Activated T-cell treated with anti-CD3 and anti-CD28 coated beads, Interleukin-2, amount 50 U/mL, for 72 hours (primary cell): Measurements from ENCODE around the gene KLHDC3. TPM values are rescaled to one million over a fixed set of nuclear protein-coding genes. Genes with fewer than 3 reads are reported as not detected.
"Not testable (repeated sequence)": the region's sequence is repeated elsewhere in the genome, so short reads cannot be mapped to it uniquely, and the experiment has no call there.

Experiments
- ATAC-seq, 2 donors: fragments of 150-1000 bp; cut with Tn5 transposase; replicated peaks in 1 of 2; 2 replicates each; pipeline ENCODE4 v1.10.0; 2021; ENCODE audit warnings: moderate library complexity in 2 of 2, mild to moderate bottlenecking in 1 of 2
- DNase-seq, 2 donors: peaks; one replicate each; pipeline ENCODE4 v3.0.0; 2021 to 2022; ENCODE audit warnings: mixed read lengths in 1 of 2
- H3K27ac Mint-ChIP-seq: one replicate; pipeline ENCODE4 v1.8.0; 2022; ENCODE audit warnings: mild to moderate bottlenecking, moderate library complexity, mixed read lengths
- H3K27me3 Mint-ChIP-seq: one replicate; pipeline ENCODE4 v1.8.0; 2022; ENCODE audit warnings: low read depth, mixed read lengths
- H3K36me3 Mint-ChIP-seq, 2 donors: one replicate each; pipeline ENCODE4 v1.8.0; 2022; ENCODE audit warnings: mixed read lengths in 2 of 2, mild to moderate bottlenecking in 1 of 2; ENCODE audit not compliant: insufficient read depth in 2 of 2
- H3K4me1 Mint-ChIP-seq: one replicate; pipeline ENCODE4 v1.8.0; 2022; ENCODE audit warnings: low read depth, mixed read lengths
- H3K4me3 Mint-ChIP-seq, 2 donors: one replicate each; pipeline ENCODE4 v1.8.0; 2022; ENCODE audit warnings: mild to moderate bottlenecking in 2 of 2, mixed read lengths in 2 of 2, moderate library complexity in 2 of 2
- H3K9me3 Mint-ChIP-seq, 2 donors: one replicate each; pipeline ENCODE4 v1.8.0; 2022; ENCODE audit warnings: mixed read lengths in 2 of 2
- total RNA-seq, 2 donors: library from RNA; stranded (reverse); gene quantifications; one replicate each; pipeline ENCODE4 v1.2.3, GENCODE V29; 2022

KLHDC3 gene
- total RNA-seq, 2 donors from 2014 or later, result 62.5 to 68.9 TPM

GRCh38 chr6:42978839-42979522 lies 35.1 kb upstream of the KLHDC3 start, which contains the start of gene PEX6:
Gene PEX6 (minus strand): TSS chr6:42979181. CDS start chr6:42979150, 31 bp downstream.
- Mint-ChIP-seq H3K4me1 (peaks cover 51% of the 10 kb centered on the region), H3K27me3 (no peaks in the 10 kb centered on the region), H3K4me3 (peak within 1 kb of the TSS; percentile 91 to 96), H3K9me3 (no peaks in the 10 kb centered on the region), H3K27ac (peak within 1 kb of the TSS; percentile 92), H3K36me3 (peaks cover 2 to 10% of the 10 kb centered on the region in 2 donors)
- DNase-seq (peak; percentile 94 to 97), ATAC-seq (peak; percentile 96)

GRCh38 chr6:42979523-42980177 lies 34.4 kb upstream of the KLHDC3 start:
- Mint-ChIP-seq H3K9me3 (no peaks in the 10 kb centered on the region), H3K4me1 (peaks cover 53% of the 10 kb centered on the region), H3K36me3 (peaks cover 2 to 10% of the 10 kb centered on the region in 2 donors), H3K27ac (peak overlapping the region; percentile 92), H3K4me3 (peak overlapping the region; percentile 91 to 96), H3K27me3 (no peaks in the 10 kb centered on the region)
- ATAC-seq (peak; percentile 33 to 36), DNase-seq (no peak)

DNA sequence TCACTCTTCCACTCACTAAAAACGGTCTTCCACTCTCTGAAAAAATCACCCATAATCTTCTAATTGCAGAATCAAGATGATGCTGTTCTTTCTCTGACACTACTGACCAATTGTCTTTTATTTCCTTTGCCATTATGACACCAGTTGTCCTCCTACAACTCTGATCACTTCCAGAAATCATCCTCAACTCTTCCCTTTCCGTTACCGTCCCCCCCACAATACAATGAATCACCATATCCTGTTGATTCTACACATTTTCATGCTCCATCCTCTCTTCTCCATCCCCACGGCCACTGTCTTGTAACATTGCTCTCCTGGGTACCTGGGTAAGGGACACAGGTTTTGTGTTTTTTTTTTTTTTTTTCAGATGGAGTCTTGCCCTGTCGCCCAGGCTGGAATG lies 32.2 kb upstream of the KLHDC3 start:
- peaks cover 49% of the 10 kb centered on the region for H3K4me1 Mint-ChIP-seq
- H3K36me3 Mint-ChIP-seq, result peaks cover 3 to 6% of the 10 kb centered on the region in 2 donors
- H3K27ac Mint-ChIP-seq, result peak overlapping the region; percentile 7
- H3K9me3 Mint-ChIP-seq, result no peaks in the 10 kb centered on the region
- H3K4me3 Mint-ChIP-seq, result no peak overlapping the region
- ATAC-seq (no peak), DNase-seq (no peak)
- H3K27me3 Mint-ChIP-seq, result no peaks in the 10 kb centered on the region

DNA sequence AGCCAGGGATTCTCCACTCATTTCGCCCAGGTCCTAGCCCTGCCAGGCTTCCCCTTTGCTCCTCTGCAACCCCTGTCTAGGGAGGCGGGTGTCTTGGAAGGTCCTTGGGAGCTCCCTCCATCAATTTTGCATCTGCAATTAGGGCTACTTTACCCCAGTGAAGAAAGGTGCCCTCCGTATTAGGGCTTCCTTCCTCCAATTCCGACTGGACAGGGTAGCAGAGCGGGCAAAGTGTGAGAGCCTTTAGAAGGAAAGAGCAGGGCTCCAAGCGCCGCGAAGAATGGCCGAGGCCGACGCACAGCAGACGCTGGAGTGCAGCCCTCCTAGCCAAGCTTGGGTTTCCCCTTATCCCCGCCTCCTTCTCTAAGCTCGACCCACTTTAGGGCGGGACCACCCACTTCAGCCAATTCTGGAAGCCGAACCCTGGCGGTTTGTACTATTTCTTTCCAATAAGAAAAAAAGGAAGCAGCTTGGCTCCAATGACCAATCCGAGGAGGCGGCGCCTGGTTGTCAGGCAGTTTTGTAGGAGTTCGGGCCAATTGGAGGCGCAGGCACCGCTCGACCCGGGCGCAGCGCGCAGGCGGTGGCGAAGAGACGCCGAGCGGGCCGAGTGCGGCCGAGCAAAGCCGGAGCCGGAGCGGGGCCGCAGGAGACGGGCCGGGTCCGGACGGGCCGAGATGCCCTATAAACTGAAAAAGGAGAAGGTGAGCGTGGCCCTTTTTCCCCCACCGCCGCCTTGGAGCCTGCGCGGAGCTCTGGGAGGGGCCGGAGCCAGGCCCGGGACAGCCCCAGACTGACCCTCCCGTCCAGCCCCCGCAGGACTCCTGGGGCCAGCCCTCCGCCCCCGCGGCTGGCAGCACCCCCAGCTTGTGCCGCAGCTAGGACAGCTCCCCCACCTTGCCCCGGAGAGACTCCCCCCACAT lies 29.8 kb upstream of the KLHDC3 start, which contains the start of gene PPP2R5D:
TSS of gene PPP2R5D (plus strand) at position 570 of the 923 bp plus-strand sequence. CDS start at position 678, 108 bp downstream.
- H3K27ac Mint-ChIP-seq, result peak within 1 kb of the TSS; percentile 71
- peak; percentile 92 to 94 for ATAC-seq
- H3K9me3 Mint-ChIP-seq, result no peaks in the 10 kb centered on the region
- H3K4me3 Mint-ChIP-seq, result peak within 1 kb of the TSS; percentile 81 to 99
- H3K27me3 Mint-ChIP-seq, result no peaks in the 10 kb centered on the region
- peaks cover 2 to 5% of the 10 kb centered on the region in 2 donors for H3K36me3 Mint-ChIP-seq
- peaks cover 52% of the 10 kb centered on the region for H3K4me1 Mint-ChIP-seq
- peak; percentile 96 to 98 for DNase-seq

GRCh38 chr6:42984924-42985475 lies 29.0 kb upstream of the KLHDC3 start:
- no peak for ATAC-seq
- Mint-ChIP-seq H3K4me1 (peaks cover 45% of the 10 kb centered on the region), H3K36me3 (peaks cover 2 to 5% of the 10 kb centered on the region in 2 donors), H3K27me3 (no peaks in the 10 kb centered on the region), H3K27ac (peak overlapping the region; percentile 26), H3K9me3 (no peaks in the 10 kb centered on the region), H3K4me3 (peak overlapping the region; percentile 81 to 99)
- DNase-seq, result peak in 1 of 2 donors; percentile 19

GRCh38 chr6:42987533-42988451 lies 26.3 kb upstream of the KLHDC3 start:
- ATAC-seq, result no peak
- Mint-ChIP-seq H3K36me3 (peaks cover 5% of the 10 kb centered on the region in 2 donors), H3K4me1 (peaks cover 43% of the 10 kb centered on the region), H3K27ac (no peak overlapping the region), H3K9me3 (no peaks in the 10 kb centered on the region), H3K4me3 (peak overlapping the region in 1 of 2 donors; percentile 81), H3K27me3 (no peaks in the 10 kb centered on the region)
- no peak for DNase-seq

DNA sequence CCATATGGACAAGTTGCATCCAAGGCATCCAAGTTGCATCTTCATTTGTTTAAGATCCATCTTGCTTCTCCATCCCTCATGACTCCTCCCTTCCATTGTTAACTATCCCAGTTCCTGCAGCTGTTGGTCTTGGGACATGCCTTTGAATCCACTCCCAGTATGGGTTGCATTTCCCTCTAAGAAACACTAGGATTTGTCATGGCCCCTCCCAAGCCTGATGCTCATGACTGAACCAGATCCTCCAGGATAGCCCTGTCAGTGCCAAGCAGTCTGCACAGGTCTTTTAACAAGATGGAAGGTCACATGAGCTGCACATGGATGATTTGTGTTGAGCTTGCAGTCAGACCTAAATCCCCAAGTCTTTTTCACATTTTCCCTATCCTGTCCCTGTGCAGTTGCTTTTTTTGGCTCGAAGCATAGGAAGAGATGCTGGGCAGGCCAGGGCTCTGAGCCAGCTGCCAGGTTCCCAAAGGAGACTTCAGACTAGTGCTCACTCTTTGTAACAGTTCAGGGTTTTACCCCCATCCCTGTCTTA lies 25.5 kb upstream of the KLHDC3 start:
- Mint-ChIP-seq H3K9me3 (no peaks in the 10 kb centered on the region), H3K27me3 (no peaks in the 10 kb centered on the region), H3K36me3 (peaks cover 5% of the 10 kb centered on the region in 2 donors), H3K4me1 (peaks cover 43% of the 10 kb centered on the region), H3K4me3 (no peak overlapping the region), H3K27ac (no peak overlapping the region)
- DNase-seq (no peak), ATAC-seq (no peak)

DNA sequence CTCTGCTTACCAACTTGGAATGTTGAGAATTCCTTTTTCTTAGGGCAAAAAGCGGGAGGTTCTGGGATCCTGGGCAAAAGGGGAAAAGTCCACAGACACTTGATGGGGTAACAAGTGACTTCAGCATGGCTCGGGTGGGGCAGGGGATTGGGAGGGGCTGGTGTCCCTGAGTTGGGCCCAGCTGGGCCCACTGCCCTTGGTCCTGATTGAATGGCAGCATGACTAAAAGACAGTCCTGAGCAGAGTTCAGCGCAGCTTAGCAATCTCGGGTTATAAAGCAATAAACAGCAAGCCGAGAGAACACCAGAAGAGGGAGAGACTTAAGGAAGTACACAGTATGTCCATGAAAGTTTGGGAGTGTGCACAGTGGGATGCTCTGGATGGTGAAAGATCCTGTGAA lies 24.1 kb upstream of the KLHDC3 start:
- ATAC-seq (no peak), DNase-seq (no peak)
- no peaks in the 10 kb centered on the region for H3K27me3 Mint-ChIP-seq
- H3K9me3 Mint-ChIP-seq, result no peaks in the 10 kb centered on the region
- no peak overlapping the region for H3K4me3 Mint-ChIP-seq
- H3K4me1 Mint-ChIP-seq, result peaks cover 43% of the 10 kb centered on the region
- peaks cover 5% of the 10 kb centered on the region in 2 donors for H3K36me3 Mint-ChIP-seq
- no peak overlapping the region for H3K27ac Mint-ChIP-seq

DNA sequence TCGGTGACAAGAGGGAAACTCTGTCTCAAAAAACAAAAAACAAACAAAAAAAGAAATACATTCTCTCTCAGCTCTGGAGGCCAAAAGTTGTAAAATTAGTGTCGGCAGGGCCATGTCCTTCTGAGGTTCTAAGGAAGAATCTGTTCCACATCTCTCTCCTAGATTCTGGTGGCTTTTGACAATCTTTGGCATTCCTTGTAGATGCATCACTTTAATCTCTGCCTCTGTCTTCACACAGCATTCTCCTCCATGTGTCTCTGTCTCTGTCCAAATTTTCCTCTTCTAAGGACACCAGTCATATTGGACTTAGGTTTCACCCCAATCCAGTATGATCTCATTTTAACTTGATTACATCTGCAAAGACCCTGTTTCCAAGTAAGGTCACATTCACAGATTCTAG lies 20.6 kb upstream of the KLHDC3 start:
- H3K36me3 Mint-ChIP-seq, result peaks cover 0 to 3% of the 10 kb centered on the region in 2 donors
- no peaks in the 10 kb centered on the region for H3K9me3 Mint-ChIP-seq
- no peak overlapping the region for H3K27ac Mint-ChIP-seq
- peaks cover 16% of the 10 kb centered on the region for H3K4me1 Mint-ChIP-seq
- no peak overlapping the region for H3K4me3 Mint-ChIP-seq
- DNase-seq (no peak), ATAC-seq (no peak)
- H3K27me3 Mint-ChIP-seq, result no peaks in the 10 kb centered on the region

- no peak overlapping the region for H3K27ac Mint-ChIP-seq
- H3K4me3 Mint-ChIP-seq, result no peak overlapping the region
- H3K4me1 Mint-ChIP-seq, result peaks cover 13% of the 10 kb centered on the region
- H3K9me3 Mint-ChIP-seq, result no peaks in the 10 kb centered on the region
- no peaks in the 10 kb centered on the region for H3K27me3 Mint-ChIP-seq
- DNase-seq, result no peak
- ATAC-seq, result no peak
- no peaks in the 10 kb centered on the region for H3K36me3 Mint-ChIP-seq
These were observed 17.5 kb upstream of the KLHDC3 start for GRCh38 chr6:42996513-42996912.

- H3K4me1 Mint-ChIP-seq, result peaks cover 13% of the 10 kb centered on the region
- not testable (repeated sequence) for ATAC-seq, DNase-seq, H3K27ac Mint-ChIP-seq, H3K9me3 Mint-ChIP-seq, H3K27me3 Mint-ChIP-seq, H3K36me3 Mint-ChIP-seq, H3K4me3 Mint-ChIP-seq
These were observed 15.8 kb upstream of the KLHDC3 start for GRCh38 chr6:42998205-42998604.
